Measurements from ENCODE around the gene SANBR.

SANBR gene

DNA sequence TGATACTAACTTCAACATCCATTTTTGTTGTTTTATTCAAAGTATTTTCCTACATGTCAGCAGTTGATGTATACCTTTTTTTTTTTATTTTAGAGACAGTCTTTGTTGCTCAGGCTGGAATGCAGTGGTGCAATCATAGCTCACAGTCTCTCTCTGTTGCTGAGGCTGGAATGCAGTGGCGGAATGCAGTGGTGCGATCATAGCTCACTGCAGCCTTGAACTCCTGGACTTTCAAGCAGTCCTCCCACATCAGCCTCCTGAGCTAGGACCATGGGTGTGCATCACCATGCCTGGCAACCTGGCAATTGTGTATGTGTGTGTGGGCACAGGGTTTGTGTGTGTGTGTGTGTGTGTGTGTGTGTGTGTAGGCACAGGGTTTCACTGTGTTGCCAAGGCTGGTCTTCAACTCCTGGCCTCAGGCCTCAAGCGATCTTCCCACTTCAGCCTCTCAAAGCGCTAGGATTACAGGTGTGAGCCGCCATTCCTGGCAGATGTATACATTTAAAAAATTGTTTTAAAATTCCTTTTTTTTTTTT is 24.8 kb downstream of the SANBR start:
- DNase-seq: no peak

DNA sequence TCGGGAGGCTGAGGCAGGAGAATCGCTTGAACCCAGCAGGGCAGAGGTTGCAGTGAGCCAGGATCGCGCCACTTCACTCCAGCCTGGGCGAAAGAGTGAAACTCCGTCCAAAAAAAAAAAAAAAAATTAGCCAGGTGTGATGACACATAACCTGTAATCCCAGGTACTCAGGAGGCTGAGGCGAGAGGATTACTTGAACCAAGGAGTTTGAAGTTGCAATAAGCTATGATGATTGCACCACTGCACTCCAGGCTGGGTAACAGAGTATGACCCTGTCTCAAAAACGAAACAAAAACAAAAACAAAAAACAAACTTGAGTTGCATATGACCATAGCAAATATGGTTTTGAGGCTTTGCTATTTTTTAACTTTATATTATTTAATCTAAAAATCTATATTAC is 25.8 kb downstream of the SANBR start:
- DNase-seq: no peak

DNA sequence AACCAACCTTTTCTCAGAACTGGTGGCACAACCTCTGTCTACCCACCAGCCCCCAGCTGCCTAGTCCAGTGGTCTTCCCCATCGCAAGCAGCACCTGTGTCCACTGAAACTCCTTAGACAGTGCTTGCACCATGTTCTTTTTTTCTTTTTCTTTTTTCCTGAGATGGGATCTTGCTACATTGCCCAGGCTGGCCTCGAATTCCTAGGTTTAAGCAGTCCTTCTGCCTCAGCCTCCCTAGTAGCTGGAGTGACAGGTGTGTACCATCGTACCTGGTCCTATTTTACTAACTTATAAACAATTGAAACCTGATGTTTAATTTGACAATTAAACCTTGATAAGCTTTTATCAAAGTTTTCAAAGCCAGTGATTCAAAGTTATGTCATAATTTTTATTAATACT is 30.8 kb downstream of the SANBR start:
- DNase-seq: no peak

DNA sequence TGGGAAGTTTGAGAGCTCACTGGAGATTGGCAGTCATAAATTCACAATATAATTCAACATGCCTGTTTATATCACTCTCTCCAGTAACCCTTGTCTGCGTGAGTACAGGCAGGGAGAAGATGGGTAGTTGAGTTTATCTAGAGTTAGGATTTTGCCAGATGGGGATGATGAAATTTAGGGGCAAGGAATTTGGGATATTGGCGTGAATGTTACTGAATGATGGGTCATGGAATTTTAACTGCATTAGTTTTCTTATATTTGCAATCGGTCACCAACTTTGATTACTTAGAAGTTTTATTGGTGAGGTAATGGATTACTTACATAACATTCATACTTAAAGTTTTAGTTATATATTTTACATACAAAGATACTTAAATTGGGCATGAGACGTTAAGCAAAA is 35.1 kb downstream of the SANBR start:
- DNase-seq: no peak

DNA sequence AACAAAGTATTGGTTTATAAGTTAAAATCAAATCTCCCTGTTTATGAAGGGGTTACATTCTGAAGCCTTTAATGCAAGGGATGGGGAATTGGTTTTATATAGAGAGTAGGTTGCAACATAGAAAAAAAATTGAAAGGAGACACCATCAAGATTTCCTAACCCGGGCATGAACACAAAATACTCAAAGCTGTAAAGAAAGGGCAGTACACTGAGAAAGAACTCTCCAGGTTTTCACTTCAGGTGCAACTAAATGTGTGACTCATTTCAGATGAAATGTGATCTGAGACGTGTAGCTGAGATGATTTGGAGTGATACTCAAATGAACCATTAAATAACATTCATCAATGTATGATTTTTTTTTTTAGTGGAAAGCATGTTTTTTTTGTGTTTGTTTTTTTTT is 43.6 kb downstream of the SANBR start:
- no peak for DNase-seq

DNA sequence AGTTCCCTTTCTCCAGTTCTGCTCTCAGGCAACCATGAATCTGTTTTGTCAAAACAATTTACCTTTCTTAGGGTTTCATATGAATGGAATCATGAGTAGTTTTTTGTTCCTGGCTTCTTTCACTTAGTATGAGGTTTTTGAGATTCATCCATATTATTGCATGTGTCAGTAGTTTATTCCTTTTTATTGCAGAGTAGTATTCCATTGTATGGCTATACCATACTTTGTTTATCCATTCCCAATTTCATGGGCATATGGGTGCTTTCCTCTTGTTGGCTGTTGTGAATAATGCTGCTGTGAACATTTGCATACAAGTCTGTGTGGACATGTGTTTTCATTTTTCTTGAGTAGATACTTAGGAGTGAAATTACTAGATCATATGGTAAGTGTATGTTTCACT is 46.0 kb downstream of the SANBR start:
- DNase-seq: no peak

DNA sequence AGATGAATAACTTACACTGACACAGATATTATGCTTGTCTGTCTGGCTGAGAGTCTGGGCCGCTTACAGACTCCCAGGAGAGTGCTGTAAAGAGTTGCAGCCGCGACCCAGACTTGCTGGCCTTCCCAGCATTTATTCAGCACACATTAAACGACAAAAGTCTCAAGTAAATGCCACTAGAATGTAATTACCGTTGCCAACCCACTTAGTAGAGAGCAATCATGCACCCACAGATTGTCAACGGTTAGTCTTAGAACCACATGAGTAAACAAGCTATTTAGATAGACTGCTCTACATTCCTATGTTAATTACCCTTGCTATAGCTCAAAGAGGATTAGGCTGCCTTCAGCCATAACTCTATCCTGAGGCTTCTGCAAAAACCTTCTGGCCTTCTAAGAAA is 48.5 kb downstream of the SANBR start:
- DNase-seq: no peak

All from activated CD4-positive, alpha-beta T cell treated with anti-CD3 and anti-CD28 coated beads for 4 hours (primary cell).